Bone marrow (tissue), 2 donors: ENCODE measurements around the gene NUDT14.

Experiments
- DNase-seq, 2 donors: peaks; one replicate each; lab custom pipeline; 2025; lab: John Stamatoyannopoulos, UW

NUDT14 gene

GRCh38 chr14:105146976-105147635 is 34.0 kb downstream of the NUDT14 start:
- DNase-seq, result no peak

- no peak for DNase-seq
Observed at GRCh38 chr14:105146181-105146975, 34.7 kb downstream of the NUDT14 start.

DNA sequence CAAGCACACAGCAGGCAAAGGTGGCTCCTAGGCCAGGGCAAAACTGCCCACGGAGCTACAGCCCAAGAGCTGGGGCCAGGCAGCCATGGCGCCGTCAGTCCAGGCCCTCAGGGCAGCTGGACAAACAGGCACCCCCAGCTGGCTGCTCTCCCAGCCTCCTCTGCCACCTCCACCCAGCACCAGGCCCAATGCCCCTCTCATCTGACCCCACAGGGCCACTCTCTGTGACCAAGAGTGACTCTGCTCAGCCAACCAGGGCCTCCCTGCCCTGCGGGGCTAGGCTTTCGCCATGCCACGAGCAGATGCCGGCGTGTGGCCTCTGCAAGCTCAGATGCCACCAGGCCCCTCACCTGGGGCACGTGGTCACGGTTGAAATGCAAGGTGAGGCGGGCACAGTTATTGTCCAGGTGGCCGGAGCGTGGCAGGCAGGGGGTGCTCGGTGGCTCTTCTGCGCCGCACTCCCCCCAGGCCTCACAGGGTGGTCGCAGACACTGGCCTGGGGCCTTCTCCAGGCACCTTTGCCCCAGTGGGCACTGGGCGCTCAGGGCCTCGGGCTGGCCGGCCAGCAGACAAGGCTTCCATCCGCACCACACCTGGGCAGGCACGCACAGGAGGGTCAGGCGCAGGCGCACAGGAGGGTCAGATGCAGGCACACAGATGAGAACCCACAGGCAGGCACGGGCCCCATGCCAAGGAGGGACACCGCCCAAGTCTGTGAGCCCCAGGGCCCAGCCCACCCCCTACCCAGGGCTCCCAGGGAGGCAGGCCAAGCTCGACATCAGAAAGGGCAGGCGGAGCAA is 35.5 kb downstream of the NUDT14 start:
- DNase-seq, result no peak

DNA sequence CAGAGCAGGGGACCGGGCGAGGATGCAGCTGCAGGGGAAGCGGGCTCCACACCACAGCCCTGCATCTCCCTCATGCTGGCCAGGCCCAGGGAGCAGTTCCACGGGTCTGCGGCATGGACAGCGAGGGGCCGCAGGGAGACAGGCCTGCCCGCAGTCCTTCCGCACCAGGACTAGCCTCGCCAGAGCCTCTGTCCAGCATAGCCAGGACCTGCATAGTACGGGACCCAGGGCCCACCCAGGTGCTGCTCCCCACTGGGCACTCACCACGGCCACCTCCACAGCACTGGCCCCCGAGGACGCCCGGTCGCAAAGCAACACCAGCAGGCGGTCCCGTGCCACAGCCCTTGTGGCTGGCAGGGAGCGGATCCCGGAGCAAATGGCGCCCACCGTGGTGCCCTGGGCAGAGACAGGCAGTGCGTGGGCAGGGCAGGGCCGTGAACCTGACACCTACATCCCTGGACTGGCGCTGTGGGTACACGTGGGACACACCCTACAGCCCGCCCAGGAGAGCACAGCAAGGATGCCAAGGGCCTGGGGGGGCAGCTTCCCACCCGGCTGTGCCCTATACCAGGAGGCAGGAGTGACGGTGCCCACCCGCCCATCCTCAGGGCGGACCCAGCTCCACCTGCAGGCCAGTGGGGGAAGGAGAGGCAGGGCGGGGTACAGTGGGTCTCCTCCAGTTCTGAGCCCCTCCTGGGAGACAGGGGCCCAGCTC is 36.3 kb downstream of the NUDT14 start:
- no peak for DNase-seq

GRCh38 chr14:105144026-105144665 is 37.0 kb downstream of the NUDT14 start:
- no peak for DNase-seq

DNA sequence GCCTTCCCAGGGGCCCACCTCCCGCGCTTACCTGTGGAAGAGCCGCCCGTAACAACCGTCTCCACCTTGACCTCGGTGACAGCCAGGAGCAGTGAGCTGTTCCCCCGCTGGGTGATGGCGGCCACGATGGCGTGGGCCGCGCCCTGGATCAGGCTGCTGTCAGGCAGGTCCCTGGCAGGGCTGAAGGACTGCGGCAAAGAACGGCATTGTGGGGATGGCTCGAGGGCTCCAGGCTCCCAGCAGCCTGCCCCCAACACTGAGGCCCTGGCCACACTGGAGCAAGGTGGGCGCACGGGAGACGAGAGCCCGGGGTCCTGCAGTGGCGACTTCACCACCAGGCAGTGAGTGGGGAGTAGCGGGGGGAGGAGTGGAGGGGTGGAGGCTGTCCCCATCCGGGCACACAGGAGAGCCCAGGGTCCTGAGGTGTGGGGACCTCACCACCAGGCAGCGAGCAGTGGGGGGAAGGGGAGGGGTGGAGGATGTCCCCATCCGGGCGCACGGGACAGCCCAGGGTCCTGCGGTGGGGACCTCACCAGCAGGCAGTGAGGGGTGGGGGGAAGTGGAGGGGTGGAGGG is 37.6 kb downstream of the NUDT14 start:
- no peak for DNase-seq

GRCh38 chr14:105142651-105143450 is 38.3 kb downstream of the NUDT14 start:
- DNase-seq, result no peak

GRCh38 chr14:105141486-105142281 is 39.4 kb downstream of the NUDT14 start:
- DNase-seq, result no peak

- DNase-seq, result no peak
Observed at GRCh38 chr14:105141026-105141425, 40.1 kb downstream of the NUDT14 start.

DNA sequence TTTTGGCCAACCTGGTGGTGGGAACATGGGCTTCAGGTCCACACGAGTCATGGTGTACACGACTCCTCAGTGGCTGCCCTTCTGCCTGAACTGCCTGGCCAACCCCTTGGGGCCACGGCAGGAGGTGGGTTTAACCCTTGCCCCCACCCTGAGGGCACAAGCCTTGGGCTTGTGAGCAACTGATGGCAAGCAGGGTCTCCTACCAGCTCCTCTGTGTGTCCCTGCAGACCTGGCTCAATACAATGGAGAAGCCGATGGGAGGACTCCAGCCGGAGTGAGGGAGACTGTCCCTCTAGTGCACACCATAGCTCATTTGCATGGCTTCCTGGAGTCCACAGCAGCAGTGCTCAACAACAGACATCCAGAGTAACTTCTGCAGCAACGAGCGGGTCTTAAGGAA is 40.5 kb downstream of the NUDT14 start:
- DNase-seq, result no peak

DNA sequence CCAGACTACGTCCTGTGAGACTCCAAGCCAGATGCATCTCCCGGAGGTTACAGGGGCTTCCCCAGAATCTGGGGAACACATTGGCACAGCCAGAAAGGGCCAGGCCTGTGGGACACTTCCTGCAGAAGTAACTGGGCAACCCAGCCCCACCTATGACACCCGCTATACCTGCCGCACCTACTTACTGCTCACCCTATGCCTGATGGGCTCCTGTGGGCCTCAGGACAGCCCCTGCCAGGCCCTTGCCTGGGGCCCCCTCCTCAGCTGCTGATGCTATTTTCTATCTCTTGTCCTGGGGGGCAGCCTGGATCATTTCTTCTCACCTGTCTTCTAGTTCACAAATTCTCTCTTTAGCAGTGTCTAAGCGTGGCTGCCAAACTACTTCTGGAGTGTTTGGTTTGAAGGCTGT is 41.3 kb downstream of the NUDT14 start:
- no peak for DNase-seq

DNA sequence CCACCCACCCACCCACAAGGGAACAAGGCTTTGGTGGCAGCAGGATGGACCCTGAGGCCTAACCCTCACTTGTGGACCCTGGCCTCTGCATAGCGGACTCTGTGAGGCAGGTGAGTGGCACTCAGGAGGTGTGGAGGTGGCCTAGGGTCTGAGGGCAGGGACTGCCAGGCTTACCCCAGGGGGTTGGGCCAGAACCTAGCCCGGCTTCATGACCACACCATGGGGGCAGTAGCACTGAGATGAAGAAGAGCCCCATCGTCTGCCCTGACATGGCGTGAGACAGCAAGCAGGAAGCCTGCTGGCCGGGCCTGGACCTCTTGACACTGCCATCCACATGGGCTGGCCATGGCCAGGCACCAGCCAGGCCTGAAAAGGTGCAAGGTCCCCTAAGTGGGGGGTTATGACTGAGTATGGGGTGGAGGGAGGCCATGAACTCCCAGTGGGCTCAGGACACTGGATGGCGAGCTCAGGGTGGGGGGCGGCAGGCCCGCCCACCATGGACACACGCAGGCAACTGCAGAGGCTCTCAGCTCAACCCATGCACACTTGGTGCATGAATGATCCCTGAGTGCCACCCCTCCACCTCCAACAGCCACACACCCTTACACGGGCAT is 41.8 kb downstream of the NUDT14 start:
- no peak for DNase-seq

DNA sequence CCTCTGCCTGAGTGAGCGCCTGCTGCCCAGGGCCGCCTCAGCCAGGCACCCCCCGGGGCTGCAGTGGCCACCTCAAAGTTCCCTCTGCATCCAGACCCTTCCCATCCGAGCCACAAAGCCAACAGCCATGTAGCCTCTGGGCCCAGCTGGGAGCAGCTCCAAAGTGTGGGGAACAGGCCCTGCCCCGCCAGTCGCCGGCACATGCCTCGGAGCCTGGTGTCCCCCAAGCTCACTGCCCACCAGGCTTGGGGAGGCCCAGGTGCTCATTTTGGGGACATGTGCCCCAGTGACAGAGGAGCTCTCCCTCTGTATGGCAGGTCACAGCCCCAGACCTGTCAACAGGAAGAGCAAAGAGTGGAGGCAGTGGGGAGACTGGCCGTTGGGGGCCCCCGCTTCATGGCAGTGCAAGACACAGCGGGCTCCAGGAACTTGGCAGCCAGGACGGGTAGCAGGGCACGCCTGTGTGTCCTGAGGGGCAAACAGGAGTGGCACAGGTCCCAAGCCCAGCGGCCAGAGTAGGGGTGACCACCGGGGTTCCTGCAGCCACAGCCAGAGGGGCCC is 42.5 kb downstream of the NUDT14 start:
- DNase-seq, result no peak

- DNase-seq, result no peak
Observed at GRCh38 chr14:105138021-105138541, 43.0 kb downstream of the NUDT14 start.

DNA sequence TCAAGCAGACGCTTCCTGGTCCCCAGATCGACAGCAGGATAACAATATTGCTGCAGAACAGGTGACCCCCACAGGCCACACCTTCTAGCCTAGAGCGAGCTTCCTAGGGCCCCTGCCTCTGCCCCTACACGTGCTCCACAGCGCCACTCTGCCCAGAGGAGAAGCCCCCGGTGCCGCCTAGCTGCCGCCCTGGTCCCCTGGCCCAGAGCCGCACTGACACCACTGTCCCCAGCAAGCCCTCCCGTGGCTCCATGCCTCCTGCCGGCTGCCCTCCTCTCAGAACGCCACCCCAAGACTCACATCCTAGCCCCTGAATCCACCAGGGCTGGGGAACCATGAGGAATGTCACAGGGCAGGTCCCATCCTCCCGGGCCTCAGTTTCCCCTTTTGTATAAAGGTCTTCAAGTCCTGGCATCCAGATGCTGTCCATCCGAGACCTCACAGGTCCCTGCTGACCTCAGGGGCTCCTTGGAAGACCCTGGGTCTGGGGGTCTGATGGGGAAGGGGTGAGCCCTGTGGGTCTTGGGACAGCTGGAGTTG is 43.6 kb downstream of the NUDT14 start:
- DNase-seq, result no peak

DNA sequence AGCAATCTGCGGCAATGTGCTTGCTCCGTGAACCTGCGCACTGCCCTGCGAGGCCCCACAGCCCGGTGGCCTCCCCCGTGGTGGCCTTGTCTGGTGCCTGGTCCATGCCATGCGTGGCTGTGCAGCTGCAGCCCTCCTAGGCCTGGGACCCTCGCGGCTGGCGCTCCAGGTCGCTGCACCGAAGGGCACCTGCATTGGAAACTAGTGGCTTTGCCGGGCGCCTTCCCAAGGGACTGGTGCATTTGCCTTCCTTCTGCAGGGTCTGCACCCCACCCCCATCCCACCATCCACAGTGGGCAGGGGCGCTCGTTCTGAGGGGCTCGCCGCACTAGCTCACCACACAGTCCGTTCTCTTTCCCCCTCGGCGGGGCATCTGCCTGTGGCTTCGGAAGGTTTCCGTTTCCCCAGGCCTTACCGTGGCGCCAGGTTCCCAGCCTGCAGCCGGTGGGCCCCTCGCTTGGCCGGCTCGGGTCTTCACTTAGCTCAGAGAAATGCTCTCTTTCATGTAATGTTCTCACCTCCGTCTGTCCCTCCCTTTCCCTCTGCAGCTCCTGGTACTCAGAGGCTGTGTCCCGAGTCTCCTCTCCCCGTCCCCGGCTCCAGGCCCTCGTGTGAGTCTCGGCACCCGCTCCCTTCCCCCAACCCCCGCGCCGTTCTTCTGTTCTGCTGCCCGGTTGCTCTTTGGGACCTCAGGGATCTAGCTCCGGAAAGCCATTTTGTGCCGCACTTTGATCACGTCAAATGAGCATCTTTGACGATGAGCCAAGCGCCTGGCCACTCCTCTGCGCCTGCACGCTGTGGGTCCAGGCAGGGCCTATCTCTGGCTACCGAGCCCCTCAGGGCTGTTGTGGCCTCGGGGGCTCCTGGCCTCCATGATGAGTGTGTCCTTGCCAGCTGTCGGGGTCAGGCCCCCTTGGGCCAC is 44.5 kb downstream of the NUDT14 start:
- no peak for DNase-seq

GRCh38 chr14:105135700-105136395 is 45.3 kb downstream of the NUDT14 start:
- no peak for DNase-seq
